ENCODE measurements around the gene MAP4K3. TPM values are rescaled to one million over a fixed set of nuclear protein-coding genes. Genes with fewer than 3 reads are reported as not detected.

Gene MAP4K3
- total and polyA plus RNA-seq, 8 donors, result 13.5 to 166 (median 87.2) TPM

- peaks cover 0 to under 1% (median 0%) of the 10 kb centered on the region in 4 donors for H3K4me1 ChIP-seq
- H3K36me3 ChIP-seq, result peaks cover 0 to 20% (median 8%) of the 10 kb centered on the region in 4 donors
- H3K4me3 ChIP-seq, result no peak overlapping the region
- TF ChIP-seq POLR2AphosphoS5 (IDR thresholded peaks at IDR 0.05) (no peak), EP300 (IDR thresholded peaks at IDR 0.05) (no peak), POLR2A (IDR thresholded peaks at IDR 0.05) (no peak)
- TF ChIP-seq, protein P1, sequence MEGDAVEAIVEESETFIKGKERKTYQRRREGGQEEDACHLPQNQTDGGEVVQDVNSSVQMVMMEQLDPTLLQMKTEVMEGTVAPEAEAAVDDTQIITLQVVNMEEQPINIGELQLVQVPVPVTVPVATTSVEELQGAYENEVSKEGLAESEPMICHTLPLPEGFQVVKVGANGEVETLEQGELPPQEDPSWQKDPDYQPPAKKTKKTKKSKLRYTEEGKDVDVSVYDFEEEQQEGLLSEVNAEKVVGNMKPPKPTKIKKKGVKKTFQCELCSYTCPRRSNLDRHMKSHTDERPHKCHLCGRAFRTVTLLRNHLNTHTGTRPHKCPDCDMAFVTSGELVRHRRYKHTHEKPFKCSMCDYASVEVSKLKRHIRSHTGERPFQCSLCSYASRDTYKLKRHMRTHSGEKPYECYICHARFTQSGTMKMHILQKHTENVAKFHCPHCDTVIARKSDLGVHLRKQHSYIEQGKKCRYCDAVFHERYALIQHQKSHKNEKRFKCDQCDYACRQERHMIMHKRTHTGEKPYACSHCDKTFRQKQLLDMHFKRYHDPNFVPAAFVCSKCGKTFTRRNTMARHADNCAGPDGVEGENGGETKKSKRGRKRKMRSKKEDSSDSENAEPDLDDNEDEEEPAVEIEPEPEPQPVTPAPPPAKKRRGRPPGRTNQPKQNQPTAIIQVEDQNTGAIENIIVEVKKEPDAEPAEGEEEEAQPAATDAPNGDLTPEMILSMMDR (IDR thresholded peaks at IDR 0.05), result no peak
- no peaks in the 10 kb centered on the region for H3K9me3 ChIP-seq
- no peak overlapping the region for H3K27ac ChIP-seq
- DNase-seq, result no peak
- no peaks in the 10 kb centered on the region for H3K27me3 ChIP-seq
- 89 to 95% (median 93%) methylated on average over 3 of the region's 3 CpGs for WGBS, 5 donors
- intact Hi-C loops (cut with DNase I; ENCODE audit: low total_unique reads), result no loop called here
Observed at GRCh38 chr2:39445934-39446333, 8.8 kb upstream of the MAP4K3 start.

DNA sequence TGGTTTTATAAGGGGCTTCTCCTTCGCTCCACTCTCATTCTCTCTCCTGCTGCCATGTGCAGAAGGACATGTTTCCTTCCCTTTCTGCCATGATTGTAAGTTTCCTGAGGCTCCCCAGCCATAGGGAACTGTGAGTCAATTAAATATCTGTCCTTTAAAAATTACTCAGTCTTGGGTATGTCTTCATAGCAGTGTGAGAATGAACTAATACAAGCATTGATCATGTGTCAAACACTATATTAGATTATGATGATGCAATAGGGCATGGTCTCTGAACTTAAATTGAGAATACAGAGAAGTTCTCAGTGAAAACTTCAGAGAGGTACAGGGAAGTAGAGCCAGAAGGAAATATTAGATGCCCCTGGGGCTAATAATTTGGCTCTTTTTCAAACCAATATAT lies 5.9 kb upstream of the MAP4K3 start:
- 97 to 100% (median 100%) methylated on average over 1 of the region's 1 CpG for WGBS, 5 donors
- TF ChIP-seq, protein P1 (IDR thresholded peaks at IDR 0.05), result no peak
- TF ChIP-seq POLR2A (IDR thresholded peaks at IDR 0.05), result no peak
- TF ChIP-seq EP300 (IDR thresholded peaks at IDR 0.05), result no peak
- TF ChIP-seq POLR2AphosphoS5 (IDR thresholded peaks at IDR 0.05), result no peak
- no peak for DNase-seq
- intact Hi-C loops (cut with DNase I; ENCODE audit: low total_unique reads), result no loop called here
- peaks cover 10 to 27% (median 19%) of the 10 kb centered on the region in 4 donors for H3K4me1 ChIP-seq
- H3K4me3 ChIP-seq, result no peak overlapping the region
- peaks cover 0 to 20% (median 8%) of the 10 kb centered on the region in 4 donors for H3K36me3 ChIP-seq
- no peaks in the 10 kb centered on the region for H3K9me3 ChIP-seq
- no peak overlapping the region for H3K27ac ChIP-seq
- H3K27me3 ChIP-seq, result no peaks in the 10 kb centered on the region

DNA sequence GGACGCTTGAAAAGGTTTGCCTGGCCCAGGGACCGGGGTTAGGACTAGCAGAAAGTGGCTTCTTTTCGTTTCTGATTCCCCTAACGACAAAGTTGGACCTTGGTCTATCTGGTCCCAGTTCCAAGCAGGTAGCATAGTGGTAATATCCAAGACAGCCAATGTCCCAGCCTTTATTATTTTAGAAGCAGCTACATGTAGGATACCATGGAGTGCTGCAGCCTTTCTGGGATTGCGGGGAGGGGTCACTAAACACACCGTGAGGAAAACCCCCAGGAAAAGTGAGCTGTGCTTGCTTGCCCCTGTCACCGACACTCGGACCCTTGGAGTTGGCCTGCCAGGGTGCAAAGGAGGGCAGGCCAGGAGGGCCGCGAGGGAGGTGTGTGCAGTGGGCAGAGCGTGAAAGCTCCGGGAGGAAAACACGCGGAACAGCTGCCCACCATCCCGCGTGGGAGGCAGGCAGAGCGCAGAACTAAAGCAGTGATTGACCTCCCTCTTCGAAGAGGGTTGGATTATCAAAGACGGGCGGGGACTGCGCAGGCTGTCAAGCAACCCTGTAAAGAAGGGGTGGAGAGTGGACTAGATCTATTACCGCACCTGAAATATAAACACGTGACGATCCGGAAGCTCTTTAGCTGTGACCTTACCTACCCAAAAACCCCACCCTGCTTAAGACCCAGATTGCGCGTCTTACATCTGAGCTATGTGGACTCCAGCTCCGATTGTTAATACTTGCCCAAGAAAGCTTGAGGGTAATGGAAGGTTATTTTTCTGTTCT lies 624 bp upstream of the MAP4K3 start:
- H3K9me3 ChIP-seq, result no peaks in the 10 kb centered on the region
- peak; percentile 64 to 85 for DNase-seq
- intact Hi-C loops (cut with DNase I; ENCODE audit: low total_unique reads), result no loop called here
- 2 to 5% (median 2%) methylated on average over 21 to 28 of the region's 28 CpGs for WGBS, 5 donors
- peaks cover 24 to 61% (median 45%) of the 10 kb centered on the region in 4 donors for H3K4me1 ChIP-seq
- peak overlapping the region; percentile 60 to 89 (median 76) for H3K4me3 ChIP-seq
- peak overlapping the region; percentile 90 to 98 (median 95) for H3K27ac ChIP-seq
- no peaks in the 10 kb centered on the region for H3K27me3 ChIP-seq
- TF ChIP-seq POLR2AphosphoS5 (IDR thresholded peaks at IDR 0.05) (peak in 2 of 3 donors; percentile 82 to 86), POLR2A (IDR thresholded peaks at IDR 0.05) (no peak)
- H3K36me3 ChIP-seq, result no peaks in the 10 kb centered on the region

DNA sequence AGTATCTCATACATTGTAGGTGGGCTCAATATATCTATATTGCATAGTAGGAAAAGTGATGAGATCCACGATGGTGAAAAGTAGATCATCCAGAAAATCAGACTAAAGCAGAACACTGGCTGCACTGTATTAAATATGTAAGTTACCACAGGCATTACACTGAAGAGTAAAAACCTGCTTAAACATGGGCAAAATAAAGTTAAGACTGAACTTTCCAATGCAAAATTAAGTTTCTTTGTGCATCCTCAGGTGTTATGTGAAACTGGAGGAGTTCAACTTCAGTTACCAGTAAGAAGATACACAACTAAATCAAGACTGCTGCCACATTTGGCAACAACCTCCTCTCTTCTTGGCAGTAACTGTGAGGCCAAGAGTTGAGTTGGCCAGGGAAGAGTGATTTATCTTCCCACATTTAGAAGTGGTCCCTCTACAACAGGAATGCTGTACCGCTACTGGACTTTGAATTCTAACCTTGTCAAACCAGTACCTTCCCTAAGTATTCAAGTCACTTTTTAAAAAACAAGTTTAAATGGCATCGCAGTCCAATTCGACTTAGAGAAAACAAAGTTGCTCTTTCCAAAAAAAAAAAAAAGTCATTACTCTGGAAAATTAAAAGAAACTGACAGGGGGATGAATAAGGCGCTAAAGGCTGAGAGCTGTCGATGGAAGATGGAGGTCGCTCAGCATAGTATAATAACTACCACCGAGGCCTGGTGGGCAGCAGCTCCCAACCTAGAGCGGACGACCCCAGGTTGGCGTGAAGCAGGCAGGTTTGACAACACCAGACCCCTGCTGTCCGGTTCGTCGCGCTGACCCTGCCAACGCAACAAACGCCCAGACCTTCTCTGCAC lies 1.1 kb downstream of the MAP4K3 start:
- H3K9me3 ChIP-seq, result no peaks in the 10 kb centered on the region
- peak in 1 of 2 donors; percentile 69 for DNase-seq
- H3K36me3 ChIP-seq, result no peaks in the 10 kb centered on the region
- no peaks in the 10 kb centered on the region for H3K27me3 ChIP-seq
- intact Hi-C loops (cut with DNase I; ENCODE audit: low total_unique reads), result no loop called here
- H3K27ac ChIP-seq, result peak overlapping the region; percentile 90 to 98 (median 95)
- H3K4me1 ChIP-seq, result peaks cover 36 to 78% (median 61%) of the 10 kb centered on the region in 4 donors
- TF ChIP-seq EP300 (IDR thresholded peaks at IDR 0.05) (no peak), POLR2A (IDR thresholded peaks at IDR 0.05) (no peak), POLR2AphosphoS5 (IDR thresholded peaks at IDR 0.05) (no peak)
- TF ChIP-seq, protein P1 (IDR thresholded peaks at IDR 0.05), result no peak
- H3K4me3 ChIP-seq, result peak overlapping the region; percentile 60 to 89 (median 76)
- 2 to 12% (median 7%) methylated on average over 17 of the region's 17 CpGs for WGBS, 5 donors
